Measurements from ENCODE around the gene PRDM16. TPM values are rescaled to one million over a fixed set of nuclear protein-coding genes. Genes with fewer than 3 reads are reported as not detected.

Gene PRDM16
- total and polyA plus RNA-seq, 4 donors = 5.0 to 80.7 (median 41.5) TPM

DNA sequence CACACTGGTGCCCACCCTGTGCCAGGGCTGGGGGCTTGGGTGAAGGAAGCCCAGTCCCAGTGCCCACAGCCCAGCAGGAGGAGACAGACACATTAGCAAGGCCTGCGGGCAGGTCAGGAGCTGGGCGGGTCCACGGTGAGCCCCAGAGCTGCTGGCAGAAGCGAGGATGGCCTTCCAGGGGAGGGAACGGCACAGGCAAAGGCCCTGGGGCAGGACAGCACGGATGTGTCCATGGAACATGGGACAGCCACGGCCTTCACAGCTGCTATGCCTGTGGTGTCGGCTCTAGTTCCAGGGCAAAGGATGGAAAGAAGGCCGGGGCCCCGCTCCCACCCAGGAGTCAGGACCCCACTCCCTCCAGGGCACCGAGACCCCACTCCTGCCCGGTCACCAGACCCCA lies 220.5 kb downstream of the PRDM16 start:
- Histone ChIP-seq H3K9me3 (ENCODE audit: control insufficient read depth, low read length) (no peaks in the 10 kb centered on the region), H3K4me1 (ENCODE audit: control insufficient read depth in 1 of 2, insufficient read depth in 2 of 2, low read length in 2 of 2) (no peaks in the 10 kb centered on the region), H3K27me3 (ENCODE audit: control insufficient read depth in 1 of 2, insufficient read depth in 2 of 2, low read length in 1 of 2) (no peaks in the 10 kb centered on the region), H3K27ac (ENCODE audit: low read depth in 1 of 2, low read length in 2 of 2) (no peak overlapping the region), H3K4me3 (ENCODE audit: low read length in 2 of 2) (no peak overlapping the region), H3K36me3 (ENCODE audit: control insufficient read depth in 1 of 2, insufficient read depth in 2 of 2, low read length in 1 of 2) (no peaks in the 10 kb centered on the region)
- WGBS, 2 donors = 88 to 94% methylated on average over 8 to 12 of the region's 12 CpGs
- no peak for DNase-seq
- intact Hi-C loops (cut with DNase I) = loop anchor here in 1 of 2 donors (10.0 kb wide), 1 partner anchor 125 kb away; no protein-coding TSS in a partner anchor
- no peak for ATAC-seq (ENCODE audit: low FRiP score)

- Histone ChIP-seq H3K4me3 (ENCODE audit: low read length in 2 of 2) (no peak overlapping the region), H3K4me1 (ENCODE audit: control insufficient read depth in 1 of 2, insufficient read depth in 2 of 2, low read length in 2 of 2) (no peaks in the 10 kb centered on the region), H3K27me3 (ENCODE audit: control insufficient read depth in 1 of 2, insufficient read depth in 2 of 2, low read length in 1 of 2) (no peaks in the 10 kb centered on the region), H3K36me3 (ENCODE audit: control insufficient read depth in 1 of 2, insufficient read depth in 2 of 2, low read length in 1 of 2) (no peaks in the 10 kb centered on the region), H3K27ac (ENCODE audit: low read depth in 1 of 2, low read length in 2 of 2) (no peak overlapping the region), H3K9me3 (ENCODE audit: control insufficient read depth, low read length) (no peaks in the 10 kb centered on the region)
- DNase-seq (no peak), ATAC-seq (ENCODE audit: low FRiP score) (no peak)
- WGBS, 2 donors = 63 to 65% methylated on average over 17 of the region's 17 CpGs
- intact Hi-C loops (cut with DNase I) = no loop called here
Observed at GRCh38 chr1:3290438-3290837, 221.4 kb downstream of the PRDM16 start.

GRCh38 chr1:3290915-3291314 lies 221.9 kb downstream of the PRDM16 start:
- 82 to 83% methylated on average over 15 of the region's 15 CpGs for WGBS, 2 donors
- no peak overlapping the region for H3K27ac ChIP-seq (ENCODE audit: low read depth in 1 of 2, low read length in 2 of 2)
- intact Hi-C loops (cut with DNase I) = no loop called here
- no peaks in the 10 kb centered on the region for H3K9me3 ChIP-seq (ENCODE audit: control insufficient read depth, low read length)
- H3K4me1 ChIP-seq (ENCODE audit: control insufficient read depth in 1 of 2, insufficient read depth in 2 of 2, low read length in 2 of 2) = no peaks in the 10 kb centered on the region
- ATAC-seq (ENCODE audit: low FRiP score) (no peak), DNase-seq (no peak)
- H3K36me3 ChIP-seq (ENCODE audit: control insufficient read depth in 1 of 2, insufficient read depth in 2 of 2, low read length in 1 of 2) = no peaks in the 10 kb centered on the region
- no peaks in the 10 kb centered on the region for H3K27me3 ChIP-seq (ENCODE audit: control insufficient read depth in 1 of 2, insufficient read depth in 2 of 2, low read length in 1 of 2)
- H3K4me3 ChIP-seq (ENCODE audit: low read length in 2 of 2) = no peak overlapping the region

GRCh38 chr1:3292051-3292722 lies 223.2 kb downstream of the PRDM16 start:
- Histone ChIP-seq H3K27me3 (ENCODE audit: control insufficient read depth in 1 of 2, insufficient read depth in 2 of 2, low read length in 1 of 2) (no peaks in the 10 kb centered on the region), H3K9me3 (ENCODE audit: control insufficient read depth, low read length) (no peaks in the 10 kb centered on the region), H3K27ac (ENCODE audit: low read depth in 1 of 2, low read length in 2 of 2) (no peak overlapping the region), H3K36me3 (ENCODE audit: control insufficient read depth in 1 of 2, insufficient read depth in 2 of 2, low read length in 1 of 2) (no peaks in the 10 kb centered on the region), H3K4me1 (ENCODE audit: control insufficient read depth in 1 of 2, insufficient read depth in 2 of 2, low read length in 2 of 2) (no peaks in the 10 kb centered on the region), H3K4me3 (ENCODE audit: low read length in 2 of 2) (no peak overlapping the region)
- 90 to 91% methylated on average over 33 of the region's 33 CpGs for WGBS, 2 donors
- ATAC-seq (ENCODE audit: low FRiP score) = no peak
- intact Hi-C loops (cut with DNase I) = no loop called here
- no peak for DNase-seq

DNA sequence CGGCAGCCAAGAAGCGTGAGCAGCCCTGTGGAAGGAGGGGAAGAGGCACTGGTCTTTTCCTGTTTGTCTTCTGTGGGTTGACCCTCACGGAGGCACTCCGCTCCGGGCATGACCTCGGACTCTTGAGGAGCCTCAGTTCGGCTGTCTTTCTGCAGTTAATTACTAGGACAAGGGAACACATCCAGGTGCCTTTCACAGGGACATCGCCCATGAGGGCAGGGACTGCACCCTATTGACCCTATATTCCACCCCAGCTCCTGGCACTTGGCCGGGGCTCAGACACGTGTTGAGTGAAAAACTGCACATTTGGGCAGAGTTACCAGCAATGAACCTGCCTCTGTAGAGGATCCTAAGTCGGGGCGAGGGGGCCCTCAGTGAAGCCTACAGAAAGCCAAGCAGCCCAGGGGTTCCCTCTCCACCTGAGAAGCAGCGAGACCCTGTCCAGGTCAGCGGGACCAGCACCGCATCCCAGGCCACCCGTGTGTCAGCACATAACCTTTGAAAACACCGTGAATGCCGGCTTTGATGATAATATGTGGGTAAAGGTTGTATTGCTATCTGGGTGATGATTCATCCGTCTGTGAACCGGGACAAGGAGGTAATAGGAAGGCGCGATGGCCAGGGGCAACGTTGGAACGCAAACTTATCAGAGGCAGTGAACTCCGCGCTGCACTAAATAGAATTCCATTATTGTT lies 224.0 kb downstream of the PRDM16 start:
- 84 to 85% methylated on average over 26 of the region's 26 CpGs for WGBS, 2 donors
- H3K27me3 ChIP-seq (ENCODE audit: control insufficient read depth in 1 of 2, insufficient read depth in 2 of 2, low read length in 1 of 2) = no peaks in the 10 kb centered on the region
- no peaks in the 10 kb centered on the region for H3K36me3 ChIP-seq (ENCODE audit: control insufficient read depth in 1 of 2, insufficient read depth in 2 of 2, low read length in 1 of 2)
- no peak for DNase-seq
- H3K4me1 ChIP-seq (ENCODE audit: control insufficient read depth in 1 of 2, insufficient read depth in 2 of 2, low read length in 2 of 2) = no peaks in the 10 kb centered on the region
- H3K9me3 ChIP-seq (ENCODE audit: control insufficient read depth, low read length) = no peaks in the 10 kb centered on the region
- no peak for ATAC-seq (ENCODE audit: low FRiP score)
- H3K4me3 ChIP-seq (ENCODE audit: low read length in 2 of 2) = no peak overlapping the region
- intact Hi-C loops (cut with DNase I) = no loop called here
- no peak overlapping the region for H3K27ac ChIP-seq (ENCODE audit: low read depth in 1 of 2, low read length in 2 of 2)

DNA sequence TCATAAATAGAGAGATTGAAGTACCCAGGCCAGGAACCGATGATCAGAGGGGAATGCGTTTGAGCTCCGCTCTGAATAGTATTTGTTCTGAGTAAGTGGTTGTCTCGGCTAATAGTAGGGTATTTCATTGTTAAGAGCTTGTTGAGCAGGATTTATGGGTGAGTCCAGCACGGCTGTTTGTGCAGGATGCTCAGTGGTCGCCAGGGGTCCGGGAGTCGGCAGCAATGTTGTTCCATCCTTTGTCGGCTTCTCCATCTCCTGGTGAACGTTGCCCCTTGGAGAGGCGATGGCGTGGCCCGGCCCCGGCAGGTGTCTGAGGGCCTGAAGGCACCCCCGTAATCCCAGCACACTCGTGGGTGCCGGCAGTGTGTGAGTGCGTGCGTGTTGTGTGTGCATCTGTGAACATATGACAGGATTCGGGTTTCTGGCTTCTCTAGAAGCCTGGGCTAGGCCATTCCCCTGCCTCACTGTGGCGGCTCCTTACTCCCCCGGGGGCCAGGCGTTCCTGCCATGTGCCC lies 224.6 kb downstream of the PRDM16 start:
- intact Hi-C loops (cut with DNase I) = no loop called here
- no peaks in the 10 kb centered on the region for H3K4me1 ChIP-seq (ENCODE audit: control insufficient read depth in 1 of 2, insufficient read depth in 2 of 2, low read length in 2 of 2)
- H3K36me3 ChIP-seq (ENCODE audit: control insufficient read depth in 1 of 2, insufficient read depth in 2 of 2, low read length in 1 of 2) = no peaks in the 10 kb centered on the region
- no peak for ATAC-seq (ENCODE audit: low FRiP score)
- no peaks in the 10 kb centered on the region for H3K27me3 ChIP-seq (ENCODE audit: control insufficient read depth in 1 of 2, insufficient read depth in 2 of 2, low read length in 1 of 2)
- WGBS, 2 donors = 88 to 90% methylated on average over 23 of the region's 23 CpGs
- no peak for DNase-seq
- H3K4me3 ChIP-seq (ENCODE audit: low read length in 2 of 2) = no peak overlapping the region
- H3K27ac ChIP-seq (ENCODE audit: low read depth in 1 of 2, low read length in 2 of 2) = no peak overlapping the region
- H3K9me3 ChIP-seq (ENCODE audit: control insufficient read depth, low read length) = no peaks in the 10 kb centered on the region

DNA sequence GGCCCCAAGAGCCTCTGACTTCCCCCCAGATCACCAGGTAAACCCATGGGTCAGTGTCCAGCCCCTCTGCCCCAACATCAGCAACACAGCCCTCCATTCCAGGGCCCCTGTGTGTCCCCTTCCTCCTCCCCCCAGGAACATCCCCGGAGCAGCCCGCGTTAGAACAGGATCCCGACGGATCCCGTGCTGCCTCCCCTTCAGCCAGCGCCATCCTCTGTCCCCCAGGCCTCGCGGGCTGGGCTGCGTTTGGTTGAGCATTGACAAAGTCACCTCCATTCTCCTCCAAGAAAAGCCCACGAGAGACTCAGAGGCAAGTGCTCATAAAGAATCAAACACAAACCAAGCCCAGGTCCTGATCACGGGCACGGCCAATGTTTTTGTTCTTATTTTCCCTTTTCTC lies 225.4 kb downstream of the PRDM16 start:
- WGBS, 2 donors = 89% methylated on average over 13 of the region's 13 CpGs
- H3K36me3 ChIP-seq (ENCODE audit: control insufficient read depth in 1 of 2, insufficient read depth in 2 of 2, low read length in 1 of 2) = no peaks in the 10 kb centered on the region
- intact Hi-C loops (cut with DNase I) = no loop called here
- ATAC-seq (ENCODE audit: low FRiP score) (no peak), DNase-seq (no peak)
- H3K4me1 ChIP-seq (ENCODE audit: control insufficient read depth in 1 of 2, insufficient read depth in 2 of 2, low read length in 2 of 2) = no peaks in the 10 kb centered on the region
- no peak overlapping the region for H3K4me3 ChIP-seq (ENCODE audit: low read length in 2 of 2)
- no peaks in the 10 kb centered on the region for H3K27me3 ChIP-seq (ENCODE audit: control insufficient read depth in 1 of 2, insufficient read depth in 2 of 2, low read length in 1 of 2)
- no peaks in the 10 kb centered on the region for H3K9me3 ChIP-seq (ENCODE audit: control insufficient read depth, low read length)
- no peak overlapping the region for H3K27ac ChIP-seq (ENCODE audit: low read depth in 1 of 2, low read length in 2 of 2)

GRCh38 chr1:3295846-3296245 lies 226.8 kb downstream of the PRDM16 start:
- ATAC-seq (ENCODE audit: low FRiP score) (no peak), DNase-seq (no peak)
- no peak overlapping the region for H3K27ac ChIP-seq (ENCODE audit: low read depth in 1 of 2, low read length in 2 of 2)
- intact Hi-C loops (cut with DNase I) = no loop called here
- H3K4me1 ChIP-seq (ENCODE audit: control insufficient read depth in 1 of 2, insufficient read depth in 2 of 2, low read length in 2 of 2) = no peaks in the 10 kb centered on the region
- 88 to 91% methylated on average over 12 of the region's 12 CpGs for WGBS, 2 donors
- H3K36me3 ChIP-seq (ENCODE audit: control insufficient read depth in 1 of 2, insufficient read depth in 2 of 2, low read length in 1 of 2) = no peaks in the 10 kb centered on the region
- H3K9me3 ChIP-seq (ENCODE audit: control insufficient read depth, low read length) = no peaks in the 10 kb centered on the region
- no peaks in the 10 kb centered on the region for H3K27me3 ChIP-seq (ENCODE audit: control insufficient read depth in 1 of 2, insufficient read depth in 2 of 2, low read length in 1 of 2)
- no peak overlapping the region for H3K4me3 ChIP-seq (ENCODE audit: low read length in 2 of 2)

- intact Hi-C loops (cut with DNase I) = no loop called here
- 56 to 57% methylated on average over 11 of the region's 11 CpGs for WGBS, 2 donors
- H3K27me3 ChIP-seq (ENCODE audit: control insufficient read depth in 1 of 2, insufficient read depth in 2 of 2, low read length in 1 of 2) = no peaks in the 10 kb centered on the region
Observed at GRCh38 chr1:3296326-3296725, 227.3 kb downstream of the PRDM16 start.

More at GRCh38 chr1:3296326-3296725, 227.3 kb downstream of the PRDM16 start:
- H3K9me3 ChIP-seq (ENCODE audit: control insufficient read depth, low read length) = no peaks in the 10 kb centered on the region
- no peak overlapping the region for H3K4me3 ChIP-seq (ENCODE audit: low read length in 2 of 2)
- H3K27ac ChIP-seq (ENCODE audit: low read depth in 1 of 2, low read length in 2 of 2) = no peak overlapping the region
- H3K4me1 ChIP-seq (ENCODE audit: control insufficient read depth in 1 of 2, insufficient read depth in 2 of 2, low read length in 2 of 2) = no peaks in the 10 kb centered on the region
- no peaks in the 10 kb centered on the region for H3K36me3 ChIP-seq (ENCODE audit: control insufficient read depth in 1 of 2, insufficient read depth in 2 of 2, low read length in 1 of 2)
- DNase-seq (no peak), ATAC-seq (ENCODE audit: low FRiP score) (no peak)

Data from aorta (tissue), 5 donors.